ENCODE results near the gene RALGPS1.

Gene RALGPS1

DNA sequence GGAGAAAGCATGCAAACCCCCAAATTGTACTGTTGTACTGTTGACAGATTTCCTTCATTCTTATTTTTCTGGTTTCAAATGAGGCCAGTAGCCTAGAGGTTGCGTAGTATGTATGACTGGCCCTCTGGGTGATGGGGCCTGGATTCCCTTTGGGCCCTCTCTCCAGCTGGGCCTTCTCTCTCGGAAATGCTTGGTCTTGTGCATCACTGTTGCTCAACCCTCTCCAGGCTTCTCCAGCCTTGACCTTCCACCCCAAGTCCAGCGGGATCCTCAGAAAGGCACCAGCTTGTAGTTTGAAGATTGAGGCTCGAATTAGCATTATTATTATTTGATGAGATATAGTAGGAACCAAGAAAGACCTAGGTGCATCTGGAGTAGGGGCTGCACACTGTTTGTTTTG is 120.8 kb downstream of the RALGPS1 start:
- no peak for DNase-seq (ENCODE audit: low read depth)
- H3K4me3 ChIP-seq (ENCODE audit: low read length) = no peak overlapping the region
- TF ChIP-seq, protein P1, sequence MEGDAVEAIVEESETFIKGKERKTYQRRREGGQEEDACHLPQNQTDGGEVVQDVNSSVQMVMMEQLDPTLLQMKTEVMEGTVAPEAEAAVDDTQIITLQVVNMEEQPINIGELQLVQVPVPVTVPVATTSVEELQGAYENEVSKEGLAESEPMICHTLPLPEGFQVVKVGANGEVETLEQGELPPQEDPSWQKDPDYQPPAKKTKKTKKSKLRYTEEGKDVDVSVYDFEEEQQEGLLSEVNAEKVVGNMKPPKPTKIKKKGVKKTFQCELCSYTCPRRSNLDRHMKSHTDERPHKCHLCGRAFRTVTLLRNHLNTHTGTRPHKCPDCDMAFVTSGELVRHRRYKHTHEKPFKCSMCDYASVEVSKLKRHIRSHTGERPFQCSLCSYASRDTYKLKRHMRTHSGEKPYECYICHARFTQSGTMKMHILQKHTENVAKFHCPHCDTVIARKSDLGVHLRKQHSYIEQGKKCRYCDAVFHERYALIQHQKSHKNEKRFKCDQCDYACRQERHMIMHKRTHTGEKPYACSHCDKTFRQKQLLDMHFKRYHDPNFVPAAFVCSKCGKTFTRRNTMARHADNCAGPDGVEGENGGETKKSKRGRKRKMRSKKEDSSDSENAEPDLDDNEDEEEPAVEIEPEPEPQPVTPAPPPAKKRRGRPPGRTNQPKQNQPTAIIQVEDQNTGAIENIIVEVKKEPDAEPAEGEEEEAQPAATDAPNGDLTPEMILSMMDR (conservative IDR thresholded peaks at IDR 0.05; ENCODE audit: low read depth, low read length) = no peak

DNA sequence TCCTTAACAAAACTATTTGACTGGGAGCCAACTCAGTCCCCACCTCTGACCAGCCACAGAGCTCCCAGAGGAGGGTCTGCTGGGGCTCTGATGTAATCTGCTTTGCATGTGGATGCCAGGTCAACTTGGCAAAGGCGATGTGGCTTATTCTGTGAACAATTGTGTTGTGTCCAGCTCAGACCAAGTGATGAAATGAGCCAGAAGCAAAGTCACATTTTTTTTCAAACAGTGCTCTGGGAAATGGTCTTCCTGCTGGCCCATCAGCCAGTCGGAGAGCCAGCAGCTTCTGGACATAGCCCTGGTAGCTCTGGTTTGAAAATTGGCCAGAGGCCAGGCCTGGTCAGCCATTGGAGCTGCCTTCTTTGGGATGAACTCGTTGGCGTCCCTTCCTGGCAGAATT is 121.4 kb downstream of the RALGPS1 start:
- TF ChIP-seq, protein P1 (conservative IDR thresholded peaks at IDR 0.05; ENCODE audit: low read depth, low read length) = no peak
- peak; percentile 88 for DNase-seq (ENCODE audit: low read depth)

DNA sequence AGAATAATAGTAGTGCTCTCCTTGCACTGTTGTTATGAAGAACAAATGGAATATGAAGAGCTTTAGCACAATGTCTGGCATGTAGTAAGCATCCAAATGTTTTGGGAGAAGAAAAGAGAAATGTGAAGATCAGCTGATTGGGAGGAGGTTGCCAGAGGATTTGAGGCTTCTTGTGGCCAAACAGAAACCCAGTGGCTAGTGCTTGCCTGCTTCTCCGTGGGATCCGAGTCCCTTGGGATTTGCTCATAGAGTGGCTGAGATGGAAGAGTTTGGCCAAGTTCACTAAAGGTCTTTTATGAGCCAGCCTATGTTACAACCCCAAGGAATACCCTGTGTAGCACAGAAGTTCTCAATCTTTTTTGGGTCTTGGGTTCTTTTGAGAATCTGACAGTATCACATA is 121.9 kb downstream of the RALGPS1 start:
- TF ChIP-seq, protein P1 (conservative IDR thresholded peaks at IDR 0.05; ENCODE audit: low read depth, low read length) = no peak
- no peak overlapping the region for H3K4me3 ChIP-seq (ENCODE audit: low read length)
- no peak for DNase-seq (ENCODE audit: low read depth)

More for the DNA sequence above, 121.4 kb downstream of the RALGPS1 start:
- no peak overlapping the region for H3K4me3 ChIP-seq (ENCODE audit: low read length)

DNA sequence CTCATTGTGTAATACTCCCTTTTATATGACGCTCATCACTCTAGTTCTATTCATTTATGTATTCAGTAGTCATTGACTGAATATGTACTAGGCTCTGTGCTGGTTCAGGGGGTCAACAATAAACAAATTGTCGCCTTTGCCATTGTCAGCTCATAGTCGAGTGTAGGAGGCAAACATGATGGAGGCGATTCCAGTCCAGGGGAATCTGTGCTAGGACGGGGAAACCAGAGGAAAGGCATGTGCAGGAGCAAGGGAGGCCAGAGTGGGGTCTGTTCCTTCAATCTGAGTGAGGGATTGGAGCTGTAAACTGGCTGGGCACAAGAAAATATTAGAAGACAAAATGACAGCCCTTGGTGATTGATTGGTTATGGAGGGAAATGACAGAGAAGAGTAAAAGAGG is 123.9 kb downstream of the RALGPS1 start:
- no peak overlapping the region for H3K4me3 ChIP-seq (ENCODE audit: low read length)
- DNase-seq (ENCODE audit: low read depth) = no peak
- TF ChIP-seq, protein P1 (conservative IDR thresholded peaks at IDR 0.05; ENCODE audit: low read depth, low read length) = no peak

DNA sequence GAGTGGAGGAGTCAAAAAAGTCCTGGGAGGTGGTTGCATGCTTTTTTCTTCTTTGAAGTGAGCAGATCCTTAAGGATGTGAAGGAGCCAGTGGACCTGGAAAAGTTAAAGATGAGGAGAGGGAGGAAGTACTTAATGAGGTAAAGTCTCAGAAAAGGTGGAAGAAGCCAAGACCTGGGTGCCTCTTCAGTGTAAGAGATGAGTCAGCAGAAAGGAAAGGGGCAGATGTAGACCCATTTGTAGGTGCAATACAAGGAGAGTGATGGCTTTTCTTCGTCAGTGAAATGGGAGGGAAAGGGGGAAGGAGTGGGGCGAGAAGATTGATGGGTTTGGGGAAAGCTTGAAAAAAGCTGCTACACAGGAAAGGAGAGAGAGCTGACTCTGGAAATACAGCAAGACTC is 124.9 kb downstream of the RALGPS1 start:
- TF ChIP-seq, protein P1 (conservative IDR thresholded peaks at IDR 0.05; ENCODE audit: low read depth, low read length) = no peak
- H3K4me3 ChIP-seq (ENCODE audit: low read length) = no peak overlapping the region
- DNase-seq (ENCODE audit: low read depth) = no peak

DNA sequence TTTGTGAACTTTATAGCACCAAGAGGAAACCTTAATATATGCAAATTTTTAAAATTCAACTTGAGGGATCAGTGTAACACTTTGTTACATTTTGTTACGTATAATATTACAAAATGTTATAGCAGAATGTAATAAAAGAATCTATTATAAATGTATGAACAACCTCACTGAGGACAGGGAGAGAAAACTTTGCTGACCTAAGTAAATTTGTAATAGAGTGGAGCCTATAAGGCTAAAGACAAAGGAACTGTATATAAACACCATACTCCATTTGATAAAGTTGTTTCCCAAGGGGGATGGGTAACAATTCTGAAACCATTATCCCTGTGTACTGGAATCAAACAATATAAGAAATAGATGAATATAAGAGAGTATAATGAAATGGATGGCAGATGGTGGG is 130.6 kb downstream of the RALGPS1 start:
- TF ChIP-seq, protein P1 (conservative IDR thresholded peaks at IDR 0.05; ENCODE audit: low read depth, low read length) = no peak
- no peak for DNase-seq (ENCODE audit: low read depth)
- no peak overlapping the region for H3K4me3 ChIP-seq (ENCODE audit: low read length)

DNA sequence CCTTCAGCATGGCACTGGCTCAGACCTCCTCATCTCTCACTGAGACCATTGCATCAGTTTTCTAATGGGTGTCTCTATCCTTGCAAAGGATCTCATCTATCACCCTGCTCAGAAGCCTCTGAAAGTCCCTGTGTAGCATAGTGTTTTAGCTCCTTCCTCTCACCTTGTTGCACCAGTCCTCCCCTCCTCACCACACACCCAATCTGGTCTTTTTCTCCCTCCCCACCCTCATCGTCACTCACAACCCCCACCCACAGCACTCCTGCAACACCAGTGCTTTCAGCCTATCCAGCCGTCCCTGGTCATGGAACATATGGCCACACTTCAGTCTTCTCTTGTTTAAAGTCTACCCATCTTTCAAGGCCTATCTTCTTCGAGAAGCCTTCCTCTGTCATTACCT is 133.4 kb downstream of the RALGPS1 start:
- TF ChIP-seq, protein P1 (conservative IDR thresholded peaks at IDR 0.05; ENCODE audit: low read depth, low read length) = no peak
- no peak overlapping the region for H3K4me3 ChIP-seq (ENCODE audit: low read length)
- no peak for DNase-seq (ENCODE audit: low read depth)

All from retinal pigment epithelial cell (primary cell).